MM.1S (cell line): ENCODE data around the gene EVA1C.

Experiments
- CTCF ChIP-seq: fragments of 300-600 bp; sonication (generic); IDR thresholded peaks from 2 replicates; pipeline ENCODE4 v1.5.1; 2016; ENCODE audit warnings: antibody characterized with exemption, low read length, mixed read lengths
- EZH2 ChIP-seq: fragments of 300-600 bp; sonication (generic); optimal IDR thresholded peaks from 2 replicates; pipeline ENCODE3; 2017; ENCODE audit warnings: low read depth, mild to moderate bottlenecking, antibody characterized with exemption, low read length, mixed read lengths

- TF ChIP-seq CTCF (no peak), EZH2 (no peak)
Measured at GRCh38 chr21:32523988-32524719, 111.6 kb downstream of the EVA1C start.
